KMS-11 (cell line): ENCODE data around the gene C2CD5.

ENCODE experiments used
- H2AFZ ChIP-seq: fragments of 200-600 bp; sonication (generic); 2 replicates; pipeline ENCODE4 v1.6.1; 2016; ENCODE audit warnings: antibody characterized with exemption, mixed run types, low read depth
- H3K27ac ChIP-seq: fragments of 200-600 bp; sonication (generic); 2 replicates; pipeline ENCODE4 v1.6.1; 2016; ENCODE audit warnings: mild to moderate bottlenecking, mixed run types
- H3K27me3 ChIP-seq: fragments of 200-600 bp; sonication (generic); 2 replicates; pipeline ENCODE4 v1.6.1; 2017; ENCODE audit warnings: mild to moderate bottlenecking, low read depth, mixed run types, moderate library complexity; ENCODE audit not compliant: insufficient read depth
- H3K36me3 ChIP-seq: fragments of 200-600 bp; sonication (generic); 2 replicates; pipeline ENCODE4 v1.6.1; 2017; ENCODE audit warnings: mild to moderate bottlenecking, mixed run types; ENCODE audit not compliant: insufficient read depth
- H3K4me1 ChIP-seq: fragments of 200-600 bp; sonication (generic); 2 replicates; pipeline ENCODE4 v1.6.1; 2016; ENCODE audit warnings: mild to moderate bottlenecking, low read depth, mixed run types; ENCODE audit not compliant: poor library complexity, severe bottlenecking
- H3K4me2 ChIP-seq: fragments of 200-600 bp; sonication (generic); 2 replicates; pipeline ENCODE4 v1.7.0; 2016; ENCODE audit warnings: mild to moderate bottlenecking, mixed run types
- H3K4me3 ChIP-seq: fragments of 200-600 bp; sonication (generic); IDR thresholded peaks from 2 replicates; pipeline ENCODE4 v1.6.1; 2017; ENCODE audit warnings: low read depth, low read length, mixed read lengths; ENCODE audit not compliant: insufficient read depth
- H3K79me2 ChIP-seq: fragments of 200-600 bp; sonication (generic); 2 replicates; pipeline ENCODE4 v1.6.1; 2016; ENCODE audit warnings: low read depth, mixed run types; ENCODE audit not compliant: insufficient read depth
- H3K9ac ChIP-seq: fragments of 200-600 bp; sonication (generic); 2 replicates; pipeline ENCODE4 v1.6.1; 2016; ENCODE audit warnings: mild to moderate bottlenecking, mixed run types
- H4K20me1 ChIP-seq: fragments of 200-600 bp; sonication (generic); 2 replicates; pipeline ENCODE4 v1.6.1; 2016; ENCODE audit warnings: mild to moderate bottlenecking, mixed run types; ENCODE audit not compliant: insufficient read depth
- TF ChIP-seq, protein P1 (sequence below): fragments of 200-600 bp; sonication (generic); conservative IDR thresholded peaks from 2 replicates; pipeline ENCODE4 v1.6.1; 2017; ENCODE audit warnings: low read depth, mild to moderate bottlenecking, antibody characterized with exemption, low read length, moderate library complexity, mixed read lengths

Gene C2CD5

DNA sequence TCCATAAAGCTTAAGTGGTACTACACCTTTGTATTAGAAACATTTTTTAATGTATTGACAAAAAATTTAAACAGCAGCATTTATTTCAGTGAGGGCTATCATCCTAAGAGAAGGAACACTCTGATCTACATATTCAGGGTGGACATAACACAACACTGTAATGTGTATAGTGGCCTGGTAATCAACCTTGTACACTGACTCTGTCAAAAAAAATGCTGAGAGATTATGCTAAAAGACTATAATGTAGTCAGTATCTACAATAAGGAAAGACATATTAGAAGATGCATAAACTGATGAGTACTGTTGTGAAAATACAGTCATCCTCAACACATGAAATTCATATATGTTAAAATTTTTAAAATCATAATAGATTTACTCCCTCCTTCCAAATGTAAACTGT lies 68.2 kb downstream of the C2CD5 start:
- H3K4me1 ChIP-seq: no peaks in the 10 kb centered on the region
- no peak overlapping the region for H3K4me2 ChIP-seq
- no peak overlapping the region for H2AFZ ChIP-seq
- H3K27me3 ChIP-seq: no peaks in the 10 kb centered on the region
- TF ChIP-seq, protein P1, sequence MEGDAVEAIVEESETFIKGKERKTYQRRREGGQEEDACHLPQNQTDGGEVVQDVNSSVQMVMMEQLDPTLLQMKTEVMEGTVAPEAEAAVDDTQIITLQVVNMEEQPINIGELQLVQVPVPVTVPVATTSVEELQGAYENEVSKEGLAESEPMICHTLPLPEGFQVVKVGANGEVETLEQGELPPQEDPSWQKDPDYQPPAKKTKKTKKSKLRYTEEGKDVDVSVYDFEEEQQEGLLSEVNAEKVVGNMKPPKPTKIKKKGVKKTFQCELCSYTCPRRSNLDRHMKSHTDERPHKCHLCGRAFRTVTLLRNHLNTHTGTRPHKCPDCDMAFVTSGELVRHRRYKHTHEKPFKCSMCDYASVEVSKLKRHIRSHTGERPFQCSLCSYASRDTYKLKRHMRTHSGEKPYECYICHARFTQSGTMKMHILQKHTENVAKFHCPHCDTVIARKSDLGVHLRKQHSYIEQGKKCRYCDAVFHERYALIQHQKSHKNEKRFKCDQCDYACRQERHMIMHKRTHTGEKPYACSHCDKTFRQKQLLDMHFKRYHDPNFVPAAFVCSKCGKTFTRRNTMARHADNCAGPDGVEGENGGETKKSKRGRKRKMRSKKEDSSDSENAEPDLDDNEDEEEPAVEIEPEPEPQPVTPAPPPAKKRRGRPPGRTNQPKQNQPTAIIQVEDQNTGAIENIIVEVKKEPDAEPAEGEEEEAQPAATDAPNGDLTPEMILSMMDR: no peak
- H3K79me2 ChIP-seq: no peaks in the 10 kb centered on the region
- H3K4me3 ChIP-seq: no peak overlapping the region
- H3K27ac ChIP-seq: no peak overlapping the region
- no peak overlapping the region for H3K9ac ChIP-seq
- H4K20me1 ChIP-seq: no peaks in the 10 kb centered on the region
- no peaks in the 10 kb centered on the region for H3K36me3 ChIP-seq

DNA sequence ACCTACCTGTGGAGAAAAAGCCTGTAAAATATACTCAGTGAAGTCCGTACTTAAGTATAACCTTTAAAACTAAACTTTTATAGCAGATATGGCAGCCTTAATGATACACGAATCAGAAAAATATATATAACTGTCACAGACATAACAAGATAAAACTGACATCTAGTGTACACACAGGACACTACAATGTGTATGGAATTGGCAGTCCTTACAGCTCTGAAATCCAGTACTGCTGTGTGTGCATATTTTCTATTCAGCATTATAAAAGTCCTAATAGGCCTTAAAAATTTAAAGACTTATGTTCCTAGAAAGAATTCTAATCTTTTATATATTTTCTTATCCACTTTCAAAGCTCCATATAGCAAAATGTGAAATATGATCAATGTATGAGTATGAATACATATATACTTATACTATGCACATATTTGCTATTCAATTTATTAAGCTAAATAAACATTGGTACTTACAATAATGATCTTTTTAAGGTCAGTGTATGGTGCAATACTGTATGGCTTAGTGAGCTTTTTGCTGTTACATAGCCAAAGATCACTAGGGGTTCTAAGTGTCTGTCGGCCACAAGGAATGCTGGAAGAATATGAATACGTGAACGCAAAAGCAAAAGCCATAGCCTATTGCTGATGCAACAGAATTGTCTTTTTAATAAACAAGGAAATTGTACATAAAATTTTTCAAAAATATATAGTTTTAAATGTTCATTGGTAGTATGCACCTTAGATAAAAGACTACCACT lies 69.2 kb downstream of the C2CD5 start:
- H3K9ac ChIP-seq: no peak overlapping the region

DNA sequence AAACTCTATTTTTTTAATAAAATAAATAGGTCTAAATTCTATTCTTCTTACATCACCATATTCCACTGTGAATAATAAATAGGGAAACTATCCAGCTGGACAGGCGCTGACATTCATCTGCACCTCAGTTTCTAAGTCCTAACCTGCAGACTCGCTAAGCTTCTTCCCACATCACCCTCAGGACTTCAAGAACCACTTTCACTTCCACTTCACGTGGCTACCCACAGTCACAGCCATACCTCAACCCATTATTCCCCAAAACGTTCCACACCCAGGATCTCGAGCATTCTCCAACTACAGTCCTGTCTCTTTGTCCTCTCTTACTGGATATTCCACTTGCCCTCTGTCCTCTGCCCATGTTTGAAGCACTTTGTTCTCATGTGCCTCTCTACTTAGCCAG lies 71.1 kb downstream of the C2CD5 start:
- TF ChIP-seq, protein P1: no peak
- 0 out of 2 replicates have a peak, but pooled peaks cover 6% of the 10 kb centered on the region for H3K36me3 ChIP-seq
- no peaks in the 10 kb centered on the region for H4K20me1 ChIP-seq
- H3K4me3 ChIP-seq: no peak overlapping the region
- no peaks in the 10 kb centered on the region for H3K27me3 ChIP-seq
- no peaks in the 10 kb centered on the region for H3K79me2 ChIP-seq
- H3K4me2 ChIP-seq: no peak overlapping the region
- no peak overlapping the region for H2AFZ ChIP-seq
- H3K27ac ChIP-seq: no peak overlapping the region
- no peaks in the 10 kb centered on the region for H3K4me1 ChIP-seq
- H3K9ac ChIP-seq: no peak overlapping the region

More for the DNA sequence above, 69.2 kb downstream of the C2CD5 start:
- H2AFZ ChIP-seq: no peak overlapping the region
- TF ChIP-seq, protein P1: no peak
- H3K79me2 ChIP-seq: no peaks in the 10 kb centered on the region
- H3K4me3 ChIP-seq: no peak overlapping the region
- no peaks in the 10 kb centered on the region for H3K4me1 ChIP-seq
- 0 out of 2 replicates have a peak, but pooled peaks cover 5% of the 10 kb centered on the region for H3K36me3 ChIP-seq
- H4K20me1 ChIP-seq: no peaks in the 10 kb centered on the region
- H3K27me3 ChIP-seq: no peaks in the 10 kb centered on the region
- no peak overlapping the region for H3K27ac ChIP-seq
- no peak overlapping the region for H3K4me2 ChIP-seq

- 0 out of 2 replicates have a peak, but pooled peaks cover 6% of the 10 kb centered on the region for H3K36me3 ChIP-seq
- no peak overlapping the region for H2AFZ ChIP-seq
- no peak overlapping the region for H3K9ac ChIP-seq
- no peaks in the 10 kb centered on the region for H3K27me3 ChIP-seq
- no peaks in the 10 kb centered on the region for H3K79me2 ChIP-seq
- no peak overlapping the region for H3K4me3 ChIP-seq
- H3K4me1 ChIP-seq: no peaks in the 10 kb centered on the region
- no peak overlapping the region for H3K4me2 ChIP-seq
- H3K27ac ChIP-seq: no peak overlapping the region
- TF ChIP-seq, protein P1: no peak
- no peaks in the 10 kb centered on the region for H4K20me1 ChIP-seq
These were observed 77.2 kb downstream of the C2CD5 start for GRCh38 chr12:22467190-22467589.
